SK-N-SH treated with all-trans-retinoic acid at 6 μM for 48 hours (cell line): ENCODE measurements around the gene NTMT1.

ENCODE experiments used
- ARNTL ChIP-seq: fragments of 450-650 bp; formaldehyde crosslinking; IDR thresholded peaks from 2 replicates; pipeline ENCODE4 v1.5.0; 2020; ENCODE audit warnings: low read depth, mild to moderate bottlenecking, moderate library complexity, borderline replicate concordance
- ISL1 ChIP-seq: fragments of 250-450 bp; sonication (Bioruptor Pico); IDR thresholded peaks from 2 replicates; pipeline ENCODE4 v2.1.2; 2022; ENCODE audit warnings: mild to moderate bottlenecking, moderate library complexity
- ZFP3 ChIP-seq: fragments of 250-450 bp; sonication (Bioruptor Pico); IDR thresholded peaks from 2 replicates; pipeline ENCODE4 v1.5.0; 2020; ENCODE audit warnings: mild to moderate bottlenecking, moderate library complexity
- ZNF565 ChIP-seq: fragments of 450-650 bp; formaldehyde crosslinking; conservative IDR thresholded peaks from 2 replicates; pipeline ENCODE4 v1.5.0; 2020; ENCODE audit warnings: low read depth, mild to moderate bottlenecking, moderate library complexity
- ZNF70 ChIP-seq: fragments of 450-650 bp; formaldehyde crosslinking; IDR thresholded peaks from 2 replicates; pipeline ENCODE4 v1.5.0; 2020; ENCODE audit warnings: mild to moderate bottlenecking, moderate library complexity
- TF ChIP-seq, protein P1 (sequence below): fragments of 250-450 bp; sonication (Bioruptor Pico); IDR thresholded peaks from 2 replicates; pipeline ENCODE4 v1.8.0; 2020; ENCODE audit warnings: mild to moderate bottlenecking, moderate library complexity, borderline replicate concordance
- TF ChIP-seq, protein P2 (sequence below): fragments of 250-450 bp; sonication (Bioruptor Pico); IDR thresholded peaks from 2 replicates; pipeline ENCODE4 v1.8.0; 2021; ENCODE audit warnings: low read depth, mild to moderate bottlenecking, moderate library complexity, borderline replicate concordance

DNA sequence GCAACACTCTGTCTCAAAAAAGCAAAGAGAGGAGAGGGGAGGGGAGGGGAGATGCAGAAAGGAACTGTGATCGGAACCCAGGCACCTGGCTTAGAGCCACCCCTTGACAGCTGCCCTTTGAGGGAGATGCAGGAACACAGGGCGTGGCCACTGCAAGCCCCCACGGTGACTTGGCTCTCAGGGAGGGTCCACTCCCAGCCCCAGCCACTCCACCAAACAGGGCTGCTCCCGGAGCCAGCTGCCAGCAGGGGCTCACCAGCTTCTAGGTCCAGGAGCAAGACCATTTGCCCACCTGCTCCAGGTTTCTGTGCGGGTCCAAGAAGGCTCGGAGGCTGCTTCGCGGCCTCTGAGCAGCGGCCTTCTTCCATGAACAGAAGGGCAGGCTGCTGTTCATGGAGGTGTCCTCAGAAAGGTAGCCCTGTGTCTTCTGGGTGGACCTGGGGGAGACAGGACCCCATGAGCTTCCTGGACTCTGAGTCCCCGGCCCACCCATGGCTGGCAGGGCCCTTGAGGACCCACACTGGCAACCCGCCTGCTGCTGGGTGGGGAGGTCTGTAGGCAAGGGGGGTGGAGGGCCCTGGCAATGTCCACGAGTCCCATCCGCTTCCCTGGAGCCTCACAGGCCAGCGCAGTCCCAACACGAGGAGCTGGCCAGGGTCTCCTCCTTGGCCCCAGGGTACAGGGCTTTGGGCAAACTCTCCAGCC lies 13.0 kb upstream of the NTMT1 start:
- TF ChIP-seq ZNF565 (CRISPR knock-in tag) (no peak), ARNTL (no peak), ZFP3 (CRISPR knock-in tag) (no peak), ZNF70 (no peak), ISL1 (CRISPR knock-in tag) (no peak)
- TF ChIP-seq, protein P1, sequence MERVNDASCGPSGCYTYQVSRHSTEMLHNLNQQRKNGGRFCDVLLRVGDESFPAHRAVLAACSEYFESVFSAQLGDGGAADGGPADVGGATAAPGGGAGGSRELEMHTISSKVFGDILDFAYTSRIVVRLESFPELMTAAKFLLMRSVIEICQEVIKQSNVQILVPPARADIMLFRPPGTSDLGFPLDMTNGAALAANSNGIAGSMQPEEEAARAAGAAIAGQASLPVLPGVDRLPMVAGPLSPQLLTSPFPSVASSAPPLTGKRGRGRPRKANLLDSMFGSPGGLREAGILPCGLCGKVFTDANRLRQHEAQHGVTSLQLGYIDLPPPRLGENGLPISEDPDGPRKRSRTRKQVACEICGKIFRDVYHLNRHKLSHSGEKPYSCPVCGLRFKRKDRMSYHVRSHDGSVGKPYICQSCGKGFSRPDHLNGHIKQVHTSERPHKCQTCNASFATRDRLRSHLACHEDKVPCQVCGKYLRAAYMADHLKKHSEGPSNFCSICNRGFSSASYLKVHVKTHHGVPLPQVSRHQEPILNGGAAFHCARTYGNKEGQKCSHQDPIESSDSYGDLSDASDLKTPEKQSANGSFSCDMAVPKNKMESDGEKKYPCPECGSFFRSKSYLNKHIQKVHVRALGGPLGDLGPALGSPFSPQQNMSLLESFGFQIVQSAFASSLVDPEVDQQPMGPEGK (CRISPR knock-in tag): no peak
- TF ChIP-seq, protein P2, sequence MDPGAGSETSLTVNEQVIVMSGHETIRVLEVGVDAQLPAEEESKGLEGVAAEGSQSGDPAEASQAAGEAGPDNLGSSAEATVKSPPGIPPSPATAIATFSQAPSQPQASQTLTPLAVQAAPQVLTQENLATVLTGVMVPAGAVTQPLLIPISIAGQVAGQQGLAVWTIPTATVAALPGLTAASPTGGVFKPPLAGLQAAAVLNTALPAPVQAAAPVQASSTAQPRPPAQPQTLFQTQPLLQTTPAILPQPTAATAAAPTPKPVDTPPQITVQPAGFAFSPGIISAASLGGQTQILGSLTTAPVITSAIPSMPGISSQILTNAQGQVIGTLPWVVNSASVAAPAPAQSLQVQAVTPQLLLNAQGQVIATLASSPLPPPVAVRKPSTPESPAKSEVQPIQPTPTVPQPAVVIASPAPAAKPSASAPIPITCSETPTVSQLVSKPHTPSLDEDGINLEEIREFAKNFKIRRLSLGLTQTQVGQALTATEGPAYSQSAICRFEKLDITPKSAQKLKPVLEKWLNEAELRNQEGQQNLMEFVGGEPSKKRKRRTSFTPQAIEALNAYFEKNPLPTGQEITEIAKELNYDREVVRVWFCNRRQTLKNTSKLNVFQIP (CRISPR knock-in tag): no peak
